Measurements from ENCODE around the gene GALK1. TPM values are rescaled to one million over a fixed set of nuclear protein-coding genes. Genes with fewer than 3 reads are reported as not detected.

The GALK1 gene
- total and polyA plus RNA-seq, 9 of the 15 experiments (the other 6 are each of a cell fraction or from before 2014, with no cell fraction given) = 0.45 to 51.6 (median 17.4) TPM

GRCh38 chr17:75783803-75784472, 18.9 kb upstream of the GALK1 start:
- Histone ChIP-seq H3K27me3 (ENCODE audit: control insufficient read depth in 2 of 2, insufficient read depth in 2 of 2, low read length in 2 of 2) (no peaks in the 10 kb centered on the region), H3K36me3 (ENCODE audit: control insufficient read depth, insufficient read depth, low read length) (peaks cover 1% of the 10 kb centered on the region; the same call in 2 of the 3 replicates), H3K9ac (ENCODE audit: insufficient read depth in 1 of 2, low read depth in 2 of 2, low read length in 2 of 2) (peak overlapping the region; percentile 93 to 100), H3K4me3 (peak overlapping the region; percentile 69), H3K9me1 (ENCODE audit: control insufficient read depth, insufficient read depth, low read length) (no peaks in the 10 kb centered on the region), H2AFZ (ENCODE audit: low read depth, low read length) (peak overlapping the region; percentile 91), H4K20me1 (replicated peaks; ENCODE audit: control insufficient read depth, insufficient read depth, low read length) (peaks cover 6% of the 10 kb centered on the region; the same call in 1 of the 2 replicates), H3K4me2 (ENCODE audit: insufficient read depth, low read length) (peak overlapping the region; percentile 88), H3K79me2 (ENCODE audit: control insufficient read depth, insufficient read depth, low read length) (peaks cover 46% of the 10 kb centered on the region), H3K4me1 (replicated peaks in 1 of 2; ENCODE audit: control insufficient read depth in 2 of 2, insufficient read depth in 2 of 2, low read length in 2 of 2) (peaks cover 20 to 39% of the 10 kb centered on the region in 2 experiments), H3K9me3 (replicated peaks; ENCODE audit: control insufficient read depth, insufficient read depth, low read depth, low read length) (no peaks in the 10 kb centered on the region), H3K27ac (ENCODE audit: extremely low read depth, low read depth, low read length) (peak overlapping the region; percentile 100)
- CTCF ChIA-PET (ENCODE audit: low intra/inter-chr PET ratio) = no interaction called here
- in situ Hi-C loops (cut with MboI) = no loop called here
- WGBS (ENCODE audit: insufficient coverage, low coverage, missing lambda C conversion rate) = 20% methylated on average over 20 of the region's 20 CpGs
- peak in 1 of 4 experiments; percentile 61 for DNase-seq (ENCODE audit: extremely low read depth in 1 of 4, low spot score in 3 of 4)
- intact Hi-C loops (cut with micrococcal nuclease) = loop anchor here (5.0 to 10.0 kb wide), 2 partner anchors 73 to 191 kb away; partner anchors contain the start of genes ACOX1, TEN1 and WBP2
- ATAC-seq = peak; percentile 7
- POLR2A ChIA-PET = interaction anchor here (0.6 to 7.1 kb wide), 19 partner anchors 8 to 346 kb away, joined by 3 to 132 read pairs (median 4); partner anchors contain the start of gene WBP2
- no TSS peak for BruUV-seq (replicated peaks)
- peak; percentile 65 for FAIRE-seq
- TF ChIP-seq ZBTB7A (IDR thresholded peaks at IDR 0.05; ENCODE audit: borderline replicate concordance, control insufficient read depth, low read depth, low read length) (no peak), MLX (CRISPR knock-in tag; conservative IDR thresholded peaks at IDR 0.05) (0 out of 4 replicates have a peak, but pooled peaks of 1 of the 2 experiments have one; percentile 9), NFE2L1 (tag; IDR thresholded peaks at IDR 0.05; ENCODE audit: borderline replicate concordance, low read depth) (no peak), IRF2 (CRISPR knock-in tag; IDR thresholded peaks at IDR 0.05) (no peak), HNRNPL (IDR thresholded peaks at IDR 0.05; ENCODE audit: low read depth, low read length) (no peak), ATF4 (CRISPR knock-in tag; IDR thresholded peaks at IDR 0.05) (no peak), ID3 (CRISPR knock-in tag; IDR thresholded peaks at IDR 0.05) (no peak), ID3 (tag; IDR thresholded peaks at IDR 0.05) (0 out of 2 replicates have a peak, but pooled peaks have one; percentile 50), CBX1 (IDR thresholded peaks at IDR 0.05; ENCODE audit: low read depth) (no peak), NR4A1 (CRISPR knock-in tag; IDR thresholded peaks at IDR 0.05) (peak; percentile 85), NR4A1 (tag; IDR thresholded peaks at IDR 0.05) (0 out of 2 replicates have a peak, but pooled peaks have one; percentile 17), ZNF217 (CRISPR knock-in tag; IDR thresholded peaks at IDR 0.05) (no peak), HMG20B (CRISPR knock-in tag; IDR thresholded peaks at IDR 0.05) (no peak), FOXJ3 (CRISPR knock-in tag; IDR thresholded peaks at IDR 0.05) (no peak), CGGBP1 (CRISPR knock-in tag; IDR thresholded peaks at IDR 0.05) (no peak), ZNF518B (CRISPR knock-in tag; IDR thresholded peaks at IDR 0.05) (no peak)

Measured in K562 (cell line).